Adrenal gland (tissue), 12 donors: ENCODE results near the gene SLF2. TPM values are rescaled to one million over a fixed set of nuclear protein-coding genes. Genes with fewer than 3 reads are reported as not detected.
A peak's percentile ranks its signal among the peaks of the same experiment; 100 is the strongest.

Experiments
- DNase-seq, 7 donors: peaks; one replicate each; pipeline ENCODE4 v3.0.0-alpha.2; 2019 to 2020
- H3K27ac ChIP-seq, 5 donors: fragments of 200-600 bp; sonication (generic) in 4 of 5; 1 replicate in 3 of 5; 2 replicates in 2 of 5; pipeline versions ENCODE4 v1.5.1 to v1.8.0; 2016 to 2020; ENCODE audit warnings: mild to moderate bottlenecking in 1 of 5
- H3K27me3 ChIP-seq: fragments of 200-600 bp; 2 replicates; pipeline ENCODE4 v1.8.0; 2021
- H3K36me3 ChIP-seq, 2 donors: fragments of 200-600 bp; replicated peaks in 1 of 2; 1 replicate in 1 of 2; 2 replicates in 1 of 2; pipeline versions ENCODE4 v1.5.1 to v1.8.0; 2018 to 2022
- H3K4me1 ChIP-seq, 2 donors: fragments of 200-600 bp; replicated peaks in 1 of 2; 1 replicate in 1 of 2; 2 replicates in 1 of 2; pipeline versions ENCODE4 v1.5.1 to v1.8.0; 2018 to 2021
- H3K4me3 ChIP-seq, 4 donors: fragments of 200-600 bp; sonication (generic) in 3 of 4; one replicate each; pipeline ENCODE4 v1.5.1; 2016 to 2018
- H3K9me3 ChIP-seq, 3 donors: fragments of 200-600 bp; sonication (generic) in 1 of 3; replicated peaks in 1 of 3; 1 replicate in 2 of 3; 2 replicates in 1 of 3; pipeline versions ENCODE4 v1.5.1 to v1.8.0; 2016 to 2021
- CTCF ChIP-seq, 6 experiments: fragments of 450-650 bp in 4 of 6; fragments of 200-600 bp in 2 of 6; sonication (generic) in 1 of 6; IDR thresholded peaks; 1 replicate in 5 of 6; 2 replicates in 1 of 6; pipeline versions ENCODE4 v1.5.1 to v1.8.0; 2016 to 2021; ENCODE audit warnings: antibody characterized with exemption in 6 of 6, mild to moderate bottlenecking in 2 of 6, moderate library complexity in 1 of 6
- POLR2A ChIP-seq, 2 donors: fragments of 450-650 bp; IDR thresholded peaks; one replicate each; pipeline ENCODE4 v1.6.1; 2017; ENCODE audit warnings: antibody characterized with exemption in 2 of 2, mild to moderate bottlenecking in 2 of 2, moderate library complexity in 1 of 2
- WGBS, 4 donors: extraction: QIAGEN DNeasy Blood & Tissue Kit in 2 of 4; methylation state at CpG; one replicate each; pipeline versions ENCODE4 v1.1.5 to v1.1.7; 2013 to 2017; 5-methylcytosine and 5-hydroxymethylcytosine counted together
- intact Hi-C, 2 donors: fragments of 100-400 bp; cut with DNase I; formaldehyde crosslinking; loops; one replicate each; pipeline versions ENCODE4 v1.14.1 to v1.15.0; 2022 to 2023
- polyA plus RNA-seq, 3 donors: library from polyadenylated mRNA; stranded (reverse); fragments of 200-250 nt in 2 of 3; fragments of 350-450 nt in 1 of 3; fragmentation: Illumina TruSeq in 1 of 3; extraction: RNeasy Lipid Tissue Mini Kit (QIAGEN cat#74804) in 1 of 3; gene quantifications; one replicate each; pipeline ENCODE4 v1.2.3, GENCODE V29; 2013 to 2014
- total RNA-seq, 9 donors: library from RNA; depleted of rRNA in 4 of 9; stranded (reverse); fragments of >200 nt in 4 of 9; fragments of 120-200 nt in 1 of 9; fragmentation: NEBNext Ultra II Directional in 1 of 9; extraction: Animal tissue kit (Norgen Biotek cat#: 25700) in 1 of 9; gene quantifications; one replicate each; pipeline versions ENCODE4 v1.1.0 to v1.2.4, GENCODE V29; 2013 to 2023
- donor health status: healthy with polysubstance abuse.
- donor health status: Bipolar disorder and iron deficiency.
- donor health status: DM: yes; HTN: yes; CAD: no.
- donor health status: DM: no; HTN: no; CAD: no.
- donor health status: DM: no; HTN: no; CAD: no.
- donor health status: DM: yes; HTN: yes; CAD: no.

SLF2 gene
- total and polyA plus RNA-seq, 12 donors: 19.8 to 88.7 (median 35.8) TPM

- Histone ChIP-seq H3K27ac (no peak overlapping the region), H3K9me3 (no peaks in the 10 kb centered on the region), H3K27me3 (no peaks in the 10 kb centered on the region), H3K4me1 (peaks cover 0 to 19% of the 10 kb centered on the region in 2 donors), H3K36me3 (no peaks in the 10 kb centered on the region), H3K4me3 (no peak overlapping the region)
- DNase-seq: no peak
- no peak for TF ChIP-seq POLR2A (IDR thresholded peaks at IDR 0.05)
- no peak for TF ChIP-seq CTCF (IDR thresholded peaks at IDR 0.05)
- intact Hi-C loops: loop anchor here (2.0 to 10.0 kb wide), 5 partner anchors 132 to 314 kb away; partner anchors contain the start of gene PAX2 (in 1 of the 2)
- WGBS, 4 donors: 49 to 66% (median 51%) methylated on average over 24 of the region's 24 CpGs
These were observed 35.9 kb upstream of the SLF2 start for GRCh38 chr10:100876585-100877460.

- TF ChIP-seq CTCF (IDR thresholded peaks at IDR 0.05) (no peak), POLR2A (IDR thresholded peaks at IDR 0.05) (no peak)
- H3K4me3 ChIP-seq: no peak overlapping the region
- no peak for DNase-seq
- no peaks in the 10 kb centered on the region for H3K9me3 ChIP-seq
- 60 to 79% (median 70%) methylated on average over 11 of the region's 11 CpGs for WGBS, 4 donors
- no peaks in the 10 kb centered on the region for H3K27me3 ChIP-seq
- intact Hi-C loops: loop anchor here (2.0 to 10.0 kb wide), 5 partner anchors 133 to 315 kb away; partner anchors contain the start of gene PAX2 (in 1 of the 2)
- no peak overlapping the region for H3K27ac ChIP-seq
- H3K4me1 ChIP-seq: peaks cover 0 to 25% of the 10 kb centered on the region in 2 donors
- no peaks in the 10 kb centered on the region for H3K36me3 ChIP-seq
These were observed 35.3 kb upstream of the SLF2 start for GRCh38 chr10:100877461-100877850.

- Histone ChIP-seq H3K4me3 (no peak overlapping the region), H3K27ac (no peak overlapping the region), H3K9me3 (no peaks in the 10 kb centered on the region), H3K4me1 (peaks cover 0 to 35% of the 10 kb centered on the region in 2 donors), H3K27me3 (no peaks in the 10 kb centered on the region), H3K36me3 (no peaks in the 10 kb centered on the region)
- intact Hi-C loops: loop anchor here (5.0 to 10.0 kb wide), 4 partner anchors 134 to 314 kb away; partner anchors contain the start of gene PAX2 (in 1 of the 2)
- WGBS, 4 donors: 4 to 12% (median 11%) methylated on average over 5 of the region's 5 CpGs
- peak; percentile 60 to 85 (median 76) for DNase-seq
- TF ChIP-seq POLR2A (IDR thresholded peaks at IDR 0.05) (no peak), CTCF (IDR thresholded peaks at IDR 0.05) (peak; percentile 31 to 85 (median 77))
These were observed 34.4 kb upstream of the SLF2 start for GRCh38 chr10:100878291-100878910.

GRCh38 chr10:100879741-100880360 is 32.9 kb upstream of the SLF2 start:
- WGBS, 4 donors: 66 to 73% (median 69%) methylated on average over 5 to 9 of the region's 9 CpGs
- TF ChIP-seq POLR2A (IDR thresholded peaks at IDR 0.05): no peak
- TF ChIP-seq CTCF (IDR thresholded peaks at IDR 0.05): no peak
- H3K36me3 ChIP-seq: no peaks in the 10 kb centered on the region
- no peaks in the 10 kb centered on the region for H3K9me3 ChIP-seq
- no peak overlapping the region for H3K27ac ChIP-seq
- no peak overlapping the region for H3K4me3 ChIP-seq
- peaks cover 0 to 36% of the 10 kb centered on the region in 2 donors for H3K4me1 ChIP-seq
- DNase-seq: peak in 2 of 7 donors; percentile 17 to 23
- intact Hi-C loops: loop anchor here (5.0 to 10.0 kb wide), 4 partner anchors 135 to 315 kb away; partner anchors contain the start of gene PAX2 (in 1 of the 2)
- no peaks in the 10 kb centered on the region for H3K27me3 ChIP-seq
